AG04450 (cell line): ENCODE measurements around the gene PRDX1. TPM values are rescaled to one million over a fixed set of nuclear protein-coding genes. Genes with fewer than 3 reads are reported as not detected.

Experiments used
- CTCF ChIA-PET: fragments of 300-600, 350-600 bp; formaldehyde crosslinking; extraction: SDS; loops from one replicate; lab custom pipeline; 2022; ENCODE audit warnings: antibody characterized with exemption, inconsistent platforms; lab: Charles Lee
- POLR2A ChIA-PET: fragments of 350-600 bp; formaldehyde crosslinking; extraction: SDS; loops from one replicate; lab custom pipeline; 2021; ENCODE audit warnings: antibody characterized with exemption, inconsistent platforms; lab: Yijun Ruan, JAX
- DNase-seq: peaks from one replicate; pipeline ENCODE4 v3.0.0-alpha.2; 2011; ENCODE audit warnings: low read depth, low spot score
- H3K27ac ChIP-seq: one replicate; pipeline ENCODE4 v1.5.1; 2012; ENCODE audit warnings: low read depth, low read length, control low read depth
- H3K27me3 ChIP-seq: one replicate; pipeline ENCODE4 v1.6.0; 2012; ENCODE audit warnings: low read length; ENCODE audit not compliant: control insufficient read depth, insufficient read depth
- H3K4me3 ChIP-seq: 2 replicates; pipeline ENCODE4 v1.5.1; 2011; ENCODE audit warnings: mild to moderate bottlenecking, low read depth, low read length, control low read depth
- H3K9me3 ChIP-seq: 2 replicates; pipeline ENCODE4 v1.5.1; 2012; ENCODE audit warnings: low read length; ENCODE audit not compliant: control insufficient read depth, insufficient read depth
- polyA plus RNA-seq: library from polyadenylated mRNA; depleted of rRNA; stranded (reverse); fragments of >200 nt; gene quantifications from 2 replicates; pipeline ENCODE4 v1.2.3, GENCODE V29; 2011
- TF ChIP-seq, protein P1 (sequence below): IDR thresholded peaks from 2 replicates; pipeline ENCODE4 v1.5.1; 2011; ENCODE audit warnings: low read depth, low read length, control low read depth, inconsistent platforms

Gene PRDX1
- polyA plus RNA-seq, 1 experiment = 1,110 TPM

DNA sequence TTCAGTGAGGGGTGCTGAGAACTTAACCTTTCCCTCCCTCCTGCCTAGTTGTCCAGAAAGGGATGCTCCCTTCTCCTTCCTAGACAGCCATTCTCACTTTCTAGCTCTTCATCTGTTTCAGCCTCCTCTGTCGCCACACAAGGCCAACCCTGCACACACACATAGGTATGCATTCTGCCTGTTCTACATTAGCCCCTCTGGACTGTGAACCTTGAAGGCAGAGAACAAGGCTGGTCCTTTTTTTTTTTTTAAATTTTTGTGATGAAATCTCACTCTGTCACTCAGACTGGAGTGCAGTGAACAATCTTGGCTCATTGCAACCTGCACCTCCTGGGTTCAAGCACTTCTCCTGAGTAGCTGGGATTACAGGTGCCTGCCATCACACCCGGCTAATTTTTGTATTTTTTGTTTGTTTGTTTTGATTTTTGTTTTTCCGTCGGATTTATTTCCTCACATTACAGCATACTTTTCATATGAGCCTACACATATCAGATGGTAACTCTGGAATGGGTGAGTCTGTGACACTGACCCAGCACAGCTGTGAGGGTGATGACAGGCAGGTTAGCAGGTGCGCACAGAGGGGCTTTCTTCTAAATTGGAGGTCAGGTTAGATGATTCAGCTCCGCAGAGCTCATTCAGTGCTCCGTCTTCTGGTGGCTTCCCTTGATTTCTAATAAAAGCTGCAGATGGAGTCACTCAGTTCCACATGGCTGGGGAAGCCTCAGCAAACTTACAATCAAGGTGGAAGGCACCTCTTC lies 24.0 kb upstream of the PRDX1 start:
- H3K4me3 ChIP-seq = no peak overlapping the region
- no peaks in the 10 kb centered on the region for H3K27me3 ChIP-seq
- no peak for DNase-seq
- H3K27ac ChIP-seq = no peak overlapping the region
- H3K9me3 ChIP-seq = no peaks in the 10 kb centered on the region
- ChIA-PET CTCF (interaction anchor here (0.6 kb wide), 1 partner anchor 13 kb away, joined by 4 read pairs; no protein-coding TSS in a partner anchor), POLR2A (interaction anchor here (3.0 to 6.5 kb wide), 2 partner anchors 24 to 25 kb away, joined by 19 to 134 read pairs; partner anchors contain the start of gene PRDX1)
- TF ChIP-seq, protein P1, sequence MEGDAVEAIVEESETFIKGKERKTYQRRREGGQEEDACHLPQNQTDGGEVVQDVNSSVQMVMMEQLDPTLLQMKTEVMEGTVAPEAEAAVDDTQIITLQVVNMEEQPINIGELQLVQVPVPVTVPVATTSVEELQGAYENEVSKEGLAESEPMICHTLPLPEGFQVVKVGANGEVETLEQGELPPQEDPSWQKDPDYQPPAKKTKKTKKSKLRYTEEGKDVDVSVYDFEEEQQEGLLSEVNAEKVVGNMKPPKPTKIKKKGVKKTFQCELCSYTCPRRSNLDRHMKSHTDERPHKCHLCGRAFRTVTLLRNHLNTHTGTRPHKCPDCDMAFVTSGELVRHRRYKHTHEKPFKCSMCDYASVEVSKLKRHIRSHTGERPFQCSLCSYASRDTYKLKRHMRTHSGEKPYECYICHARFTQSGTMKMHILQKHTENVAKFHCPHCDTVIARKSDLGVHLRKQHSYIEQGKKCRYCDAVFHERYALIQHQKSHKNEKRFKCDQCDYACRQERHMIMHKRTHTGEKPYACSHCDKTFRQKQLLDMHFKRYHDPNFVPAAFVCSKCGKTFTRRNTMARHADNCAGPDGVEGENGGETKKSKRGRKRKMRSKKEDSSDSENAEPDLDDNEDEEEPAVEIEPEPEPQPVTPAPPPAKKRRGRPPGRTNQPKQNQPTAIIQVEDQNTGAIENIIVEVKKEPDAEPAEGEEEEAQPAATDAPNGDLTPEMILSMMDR = no peak

DNA sequence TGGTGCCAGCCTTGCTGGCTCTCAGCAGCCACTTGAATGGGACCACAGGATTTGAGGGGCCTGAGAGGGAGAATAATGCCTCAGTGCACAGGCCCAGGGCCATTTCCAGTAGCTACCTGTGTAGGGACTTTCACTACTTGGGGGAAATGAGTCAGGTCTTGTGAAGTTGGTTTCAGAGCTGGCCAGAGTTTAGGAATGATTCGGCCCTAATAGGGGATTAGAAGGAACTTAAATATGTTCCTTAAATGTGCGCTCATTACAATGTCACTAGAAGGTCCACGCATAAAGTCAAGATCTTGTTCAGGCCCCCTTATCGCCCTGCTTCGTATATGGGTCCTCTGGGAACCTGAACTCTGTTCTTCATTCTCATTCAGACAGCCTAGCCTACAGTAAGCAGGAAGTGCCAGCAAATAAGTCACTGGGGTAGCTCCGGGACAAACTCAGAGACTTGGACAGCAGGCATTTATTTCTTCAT lies 23.4 kb upstream of the PRDX1 start:
- ChIA-PET POLR2A (interaction anchor here (3.0 kb wide), 1 partner anchor 24 kb away, joined by 19 read pairs; the partner anchor contains the start of gene PRDX1), CTCF (no interaction called here)
- no peak overlapping the region for H3K4me3 ChIP-seq
- H3K27me3 ChIP-seq = no peaks in the 10 kb centered on the region
- no peaks in the 10 kb centered on the region for H3K9me3 ChIP-seq
- DNase-seq = no peak
- no peak overlapping the region for H3K27ac ChIP-seq
- TF ChIP-seq, protein P1 = no peak

DNA sequence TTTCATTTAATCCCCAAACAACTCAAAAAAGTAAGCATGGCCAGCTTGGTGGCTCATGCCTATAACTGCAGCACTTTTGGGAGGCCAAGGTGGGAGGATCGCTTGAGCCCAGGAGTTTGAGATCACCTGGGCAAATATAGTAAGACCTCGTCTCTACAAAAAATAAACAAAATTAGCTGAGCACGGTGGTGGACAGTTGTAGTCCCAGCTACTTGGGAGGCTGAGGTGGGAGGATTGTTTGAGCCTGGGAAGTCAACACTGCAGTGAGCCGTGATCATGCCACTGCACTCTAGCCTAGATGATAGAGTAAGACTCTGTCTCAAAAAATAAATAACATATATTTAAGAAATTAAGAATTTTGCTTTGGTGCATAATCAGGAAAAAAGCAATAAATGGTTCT lies 22.8 kb upstream of the PRDX1 start:
- TF ChIP-seq, protein P1 = no peak
- POLR2A ChIA-PET = interaction anchor here (3.0 kb wide), 1 partner anchor 23 kb away, joined by 19 read pairs; the partner anchor contains the start of gene PRDX1
- Histone ChIP-seq H3K27ac (no peak overlapping the region), H3K9me3 (no peaks in the 10 kb centered on the region), H3K4me3 (no peak overlapping the region), H3K27me3 (no peaks in the 10 kb centered on the region)
- CTCF ChIA-PET = no interaction called here
- no peak for DNase-seq

DNA sequence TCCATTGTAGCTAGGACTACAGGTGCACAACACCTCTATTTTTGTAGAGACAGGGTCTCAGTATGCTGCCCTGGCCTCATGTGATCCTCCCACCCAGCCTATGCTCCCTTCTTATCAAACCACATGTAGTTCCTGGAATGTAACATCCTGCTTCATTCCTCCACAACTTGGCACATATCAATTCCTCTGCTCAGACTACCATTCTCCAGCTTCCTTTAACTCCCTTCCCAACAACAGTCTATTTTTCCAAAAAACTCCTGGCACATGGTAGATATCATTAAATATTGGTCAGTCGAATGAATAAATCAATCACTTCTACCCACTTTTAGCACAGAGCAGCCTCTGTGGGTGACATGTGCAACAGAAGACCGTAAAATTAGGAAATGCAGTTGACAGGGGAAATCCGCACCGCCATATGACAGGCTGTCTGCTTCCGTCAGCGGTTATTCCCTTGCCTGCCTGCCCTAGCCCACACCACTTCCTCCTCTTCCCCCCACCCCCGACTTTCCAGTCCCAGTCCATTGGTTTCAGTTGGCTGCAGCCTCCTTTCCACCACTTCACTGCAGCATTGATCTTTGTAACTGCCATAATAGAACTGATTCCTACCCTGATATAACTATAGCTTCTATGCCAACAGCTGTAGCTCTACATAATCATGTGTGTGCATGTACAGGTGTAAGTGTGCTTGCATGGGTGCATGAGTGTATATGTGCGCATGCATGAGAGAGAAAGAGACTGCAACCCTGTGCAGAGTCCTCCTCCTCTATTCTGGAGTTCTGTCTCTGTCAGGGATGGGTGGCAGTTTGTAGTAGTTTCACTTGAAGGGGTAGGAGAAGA lies 22.1 kb upstream of the PRDX1 start:
- POLR2A ChIA-PET = interaction anchor here (0.5 to 3.0 kb wide), 2 partner anchors 11 to 23 kb away, joined by 5 to 19 read pairs; partner anchors contain the start of gene PRDX1
- TF ChIP-seq, protein P1 = no peak
- H3K9me3 ChIP-seq = no peaks in the 10 kb centered on the region
- no peak for DNase-seq
- no peak overlapping the region for H3K4me3 ChIP-seq
- no peak overlapping the region for H3K27ac ChIP-seq
- no peaks in the 10 kb centered on the region for H3K27me3 ChIP-seq
- CTCF ChIA-PET = interaction anchor here (0.6 to 0.7 kb wide), 2 partner anchors 14 to 19 kb away, joined by 3 to 7 read pairs; no protein-coding TSS in a partner anchor
